ENCODE results near the gene LYPD6.

- no peak for TF ChIP-seq CTCF (IDR thresholded peaks at IDR 0.05)
- no peak for TF ChIP-seq EZH2phosphoT487 (IDR thresholded peaks at IDR 0.05)
- no peak for TF ChIP-seq EZH2 (IDR thresholded peaks at IDR 0.05)
These were observed 2.0 kb downstream of the LYPD6 start for GRCh38 chr2:149332364-149332763.
